VCaP (cell line): ENCODE results near the gene PTPRD.

Experiments used
- H3K27ac ChIP-seq: fragments of 450-650 bp; 2 replicates; pipeline ENCODE4 v1.5.1; 2017
- TF ChIP-seq, protein P1 (sequence below): fragments of 450-650 bp; conservative IDR thresholded peaks from 2 replicates; pipeline ENCODE4 v1.5.1; 2017; ENCODE audit warnings: mild to moderate bottlenecking, moderate library complexity

PTPRD gene

DNA sequence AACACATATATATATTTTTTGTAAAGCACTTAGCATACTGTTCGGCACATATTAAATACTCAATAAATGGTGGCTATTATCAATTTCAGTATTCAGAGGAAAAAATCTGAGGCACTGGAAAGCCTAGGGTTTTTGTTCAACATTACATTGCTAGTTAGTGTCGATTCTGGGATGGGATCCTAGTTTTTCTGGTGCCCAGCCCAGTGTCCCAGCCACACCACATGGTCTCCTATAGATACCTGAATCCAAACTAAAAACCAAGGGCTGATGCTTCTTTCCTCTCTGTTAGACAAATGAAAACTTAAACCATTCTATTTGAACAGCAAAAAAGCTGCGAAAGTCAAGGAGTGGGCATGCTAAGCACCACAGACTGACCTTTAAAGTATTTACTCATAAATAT lies 2002.5 kb downstream of the PTPRD start:
- no peak overlapping the region for H3K27ac ChIP-seq
- TF ChIP-seq, protein P1, sequence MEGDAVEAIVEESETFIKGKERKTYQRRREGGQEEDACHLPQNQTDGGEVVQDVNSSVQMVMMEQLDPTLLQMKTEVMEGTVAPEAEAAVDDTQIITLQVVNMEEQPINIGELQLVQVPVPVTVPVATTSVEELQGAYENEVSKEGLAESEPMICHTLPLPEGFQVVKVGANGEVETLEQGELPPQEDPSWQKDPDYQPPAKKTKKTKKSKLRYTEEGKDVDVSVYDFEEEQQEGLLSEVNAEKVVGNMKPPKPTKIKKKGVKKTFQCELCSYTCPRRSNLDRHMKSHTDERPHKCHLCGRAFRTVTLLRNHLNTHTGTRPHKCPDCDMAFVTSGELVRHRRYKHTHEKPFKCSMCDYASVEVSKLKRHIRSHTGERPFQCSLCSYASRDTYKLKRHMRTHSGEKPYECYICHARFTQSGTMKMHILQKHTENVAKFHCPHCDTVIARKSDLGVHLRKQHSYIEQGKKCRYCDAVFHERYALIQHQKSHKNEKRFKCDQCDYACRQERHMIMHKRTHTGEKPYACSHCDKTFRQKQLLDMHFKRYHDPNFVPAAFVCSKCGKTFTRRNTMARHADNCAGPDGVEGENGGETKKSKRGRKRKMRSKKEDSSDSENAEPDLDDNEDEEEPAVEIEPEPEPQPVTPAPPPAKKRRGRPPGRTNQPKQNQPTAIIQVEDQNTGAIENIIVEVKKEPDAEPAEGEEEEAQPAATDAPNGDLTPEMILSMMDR: no peak

DNA sequence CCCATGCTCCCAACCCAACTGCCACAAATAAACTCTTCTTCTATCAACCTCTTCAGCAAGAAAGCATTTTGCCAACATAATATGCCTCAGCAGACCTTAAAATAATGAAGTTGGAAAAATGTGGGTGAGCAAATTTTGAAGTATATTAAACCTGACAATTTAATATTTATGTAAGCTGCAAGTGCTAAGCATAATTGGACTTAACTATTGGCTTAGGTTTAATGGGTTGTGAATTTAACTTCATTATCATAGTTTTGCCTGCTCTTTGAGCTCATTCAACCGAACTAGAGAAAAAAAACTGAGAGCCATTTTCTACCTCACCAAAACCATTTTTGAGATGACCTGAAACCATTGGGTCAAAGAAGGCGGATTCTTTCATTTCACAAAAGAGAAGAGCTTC lies 2007.7 kb downstream of the PTPRD start:
- H3K27ac ChIP-seq: no peak overlapping the region
- TF ChIP-seq, protein P1: no peak

DNA sequence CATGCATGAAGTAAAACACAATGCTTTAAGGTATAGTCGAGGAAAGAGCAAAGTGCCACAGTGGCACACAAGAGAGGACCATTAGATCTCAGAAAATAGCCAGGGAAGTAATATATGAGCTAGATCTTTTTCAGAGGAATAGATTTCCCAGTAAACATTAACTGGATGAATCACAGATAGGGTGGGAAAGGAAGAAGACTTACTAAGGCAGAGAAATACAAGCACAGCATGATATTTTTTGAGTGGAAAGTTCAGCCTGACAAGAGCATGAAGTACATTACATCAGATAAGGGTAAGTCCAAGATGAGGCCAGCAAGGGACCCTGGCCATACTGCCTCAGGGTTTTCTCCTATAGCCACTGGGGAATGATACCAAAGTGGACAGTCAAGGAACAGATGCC lies 2008.6 kb downstream of the PTPRD start:
- TF ChIP-seq, protein P1: no peak
- H3K27ac ChIP-seq: no peak overlapping the region

DNA sequence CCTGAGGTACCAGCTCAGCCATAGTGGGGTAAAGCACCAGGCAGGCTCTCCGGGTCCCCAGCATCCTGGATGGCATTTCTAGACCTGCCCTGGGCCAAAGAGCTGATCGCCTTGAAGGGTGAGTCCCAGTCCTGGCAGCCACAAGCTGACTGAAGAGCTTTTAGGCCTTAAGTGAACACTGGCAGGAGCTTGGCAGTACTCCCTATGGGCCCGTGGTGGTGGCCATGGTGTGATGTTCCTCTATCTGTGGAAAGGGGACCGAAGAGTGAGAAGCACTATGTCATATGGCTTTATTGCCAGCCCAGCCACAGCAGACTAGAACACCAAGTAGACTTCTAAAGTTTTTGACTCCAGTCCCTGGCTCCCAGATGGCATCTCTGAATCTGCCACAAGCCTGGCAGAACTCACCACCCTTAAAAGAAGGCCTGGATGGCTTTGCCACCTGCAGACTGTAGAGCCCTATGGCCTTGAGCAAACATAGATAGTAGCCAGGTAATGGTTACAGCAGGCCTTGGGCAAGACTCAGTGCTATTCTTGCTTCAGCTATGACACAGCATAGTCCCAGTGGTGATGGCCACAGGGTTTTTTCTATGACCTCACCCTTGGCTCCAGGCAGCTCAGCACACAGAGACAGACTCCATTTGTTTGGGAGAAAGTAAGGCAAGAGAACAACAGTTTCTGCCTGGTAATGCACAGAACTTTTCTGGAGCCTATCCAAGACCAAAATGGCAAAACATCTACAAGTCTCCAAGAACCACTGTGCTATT lies 2011.7 kb downstream of the PTPRD start:
- no peak overlapping the region for H3K27ac ChIP-seq
- TF ChIP-seq, protein P1: no peak

DNA sequence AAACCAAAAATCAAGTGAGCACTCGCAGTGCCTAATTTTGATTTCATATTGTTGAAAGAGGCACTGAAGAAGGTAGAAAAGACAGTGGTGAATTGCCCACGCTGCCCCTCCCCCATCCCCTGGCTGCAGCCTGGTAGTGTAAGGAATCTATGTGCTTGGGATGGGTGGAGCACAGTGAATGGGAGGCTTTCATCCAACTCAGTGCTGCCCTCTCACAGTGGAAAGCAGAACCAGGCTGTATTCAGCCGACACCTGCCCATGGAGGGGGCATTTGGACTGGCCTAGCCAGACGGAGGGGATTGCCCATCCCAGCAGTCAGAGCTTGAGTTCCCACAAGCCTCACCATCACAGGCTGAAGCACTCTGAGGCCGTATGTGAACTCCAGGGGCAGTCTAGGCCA lies 2012.9 kb downstream of the PTPRD start:
- TF ChIP-seq, protein P1: no peak
- H3K27ac ChIP-seq: no peak overlapping the region

DNA sequence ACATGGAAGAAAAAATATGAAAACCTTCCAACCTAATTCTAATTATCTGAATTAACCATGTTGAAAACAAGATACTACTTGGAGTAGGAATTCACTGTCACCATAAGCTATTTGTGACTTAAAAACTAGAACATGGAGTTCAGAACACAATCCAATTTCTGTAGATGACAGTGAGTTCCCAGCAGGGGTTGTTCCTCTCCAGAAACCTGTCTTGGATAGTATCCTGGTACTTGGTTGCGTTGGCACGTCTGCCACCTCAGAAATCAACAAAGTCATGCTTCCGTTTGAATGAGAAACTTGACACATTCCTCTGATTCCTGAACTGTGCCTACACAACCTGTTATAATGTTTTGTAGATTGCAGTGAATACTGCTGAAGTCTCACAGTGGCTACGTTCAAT lies 2023.3 kb downstream of the PTPRD start:
- TF ChIP-seq, protein P1: no peak
- H3K27ac ChIP-seq: no peak overlapping the region

DNA sequence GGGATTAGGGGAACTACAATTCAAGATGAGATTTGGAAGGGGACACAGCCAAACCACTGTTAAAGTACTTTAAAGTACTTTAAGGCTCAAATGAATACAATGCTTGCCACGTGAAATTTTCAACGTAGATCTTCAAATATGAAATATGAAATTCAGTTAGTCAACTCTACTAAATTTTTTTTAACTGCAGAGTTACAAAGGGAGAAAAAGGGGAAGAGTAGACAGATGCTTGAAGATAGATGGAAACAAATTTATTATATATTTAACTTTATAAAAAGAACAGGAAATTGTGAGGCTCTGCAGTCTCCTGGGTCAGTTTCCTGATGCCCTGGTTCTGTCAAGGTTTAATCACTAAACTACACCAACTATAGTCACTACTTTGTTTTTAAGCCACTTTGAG lies 2027.8 kb downstream of the PTPRD start:
- TF ChIP-seq, protein P1: no peak
- H3K27ac ChIP-seq: no peak overlapping the region
